ENCODE measurements around the gene TBCCD1. TPM values are rescaled to one million over a fixed set of nuclear protein-coding genes. Genes with fewer than 3 reads are reported as not detected.
"Not testable (repeated sequence)": the region's sequence is repeated elsewhere in the genome, so short reads cannot be mapped to it uniquely, and the experiment has no call there.

The TBCCD1 gene
- total RNA-seq, 4 donors from 2014 or later: 9.7 to 17.7 (median 14.6) TPM

- DNase-seq (ENCODE audit: low spot score in 2 of 2): no peak
- intact Hi-C loops (cut with DNase I; ENCODE audit: low total_unique reads): no loop called here
- 31 to 82% methylated on average over 1 of the region's 1 CpG for WGBS, 2 donors
- no peak overlapping the region for H3K4me3 ChIP-seq (ENCODE audit: low read depth, poor library complexity, severe bottlenecking)
- TF ChIP-seq POLR2A (IDR thresholded peaks at IDR 0.05): no peak
- TF ChIP-seq CTCF (IDR thresholded peaks at IDR 0.05): no peak
Observed at GRCh38 chr3:186532598-186533072, 34.5 kb downstream of the TBCCD1 start.

DNA sequence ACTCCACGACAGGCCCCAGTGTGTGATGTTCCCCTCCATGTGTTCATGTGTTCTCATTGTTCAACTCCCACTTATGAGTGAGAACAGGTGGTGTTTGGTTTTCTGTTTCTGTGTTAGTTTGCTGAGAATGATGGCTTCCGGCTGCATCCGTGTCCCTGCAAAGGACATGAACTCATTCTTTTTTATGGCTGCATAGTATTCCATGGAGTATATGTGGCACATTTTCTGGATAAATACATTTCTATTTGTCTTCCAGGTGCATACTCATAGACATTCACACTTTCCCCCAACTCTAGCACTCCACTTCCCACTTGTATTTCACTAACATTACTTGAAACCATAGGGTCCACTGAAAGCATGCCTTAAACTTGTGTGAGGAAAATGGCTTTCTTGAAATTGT lies 35.4 kb downstream of the TBCCD1 start:
- DNase-seq (ENCODE audit: low spot score in 2 of 2); H3K4me3 ChIP-seq (ENCODE audit: low read depth, poor library complexity, severe bottlenecking); intact Hi-C loops (cut with DNase I; ENCODE audit: low total_unique reads): not testable (repeated sequence)
- 92 to 94% methylated on average over 3 of the region's 3 CpGs for WGBS, 2 donors

DNA sequence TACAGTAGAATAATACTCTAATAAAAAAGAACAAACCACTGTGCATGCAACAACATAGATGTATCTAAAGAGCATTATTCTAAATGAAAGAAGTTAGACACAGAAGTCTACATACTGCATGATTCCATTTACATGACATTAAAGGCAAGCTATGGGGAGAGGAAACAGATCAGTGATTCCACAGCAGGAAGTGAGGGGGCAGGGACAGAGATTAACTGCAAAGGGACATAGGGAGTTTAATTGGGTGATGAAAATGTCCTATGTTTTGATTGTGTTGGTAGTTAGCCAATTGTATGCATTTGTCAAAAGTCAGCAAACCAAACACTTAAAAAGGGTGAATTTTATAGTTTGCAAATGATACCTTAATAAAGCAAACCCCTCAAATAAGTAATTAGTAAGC lies 36.7 kb downstream of the TBCCD1 start:
- no peak for DNase-seq (ENCODE audit: low spot score in 2 of 2)
- H3K4me3 ChIP-seq (ENCODE audit: low read depth, poor library complexity, severe bottlenecking): no peak overlapping the region
- TF ChIP-seq CTCF (IDR thresholded peaks at IDR 0.05): no peak
- TF ChIP-seq POLR2A (IDR thresholded peaks at IDR 0.05): no peak
- intact Hi-C loops (cut with DNase I; ENCODE audit: low total_unique reads): no loop called here

GRCh38 chr3:186529201-186529999 lies 37.7 kb downstream of the TBCCD1 start:
- DNase-seq (ENCODE audit: low spot score in 2 of 2): no peak
- no peak overlapping the region for H3K4me3 ChIP-seq (ENCODE audit: low read depth, poor library complexity, severe bottlenecking)
- WGBS, 2 donors: 69 to 81% methylated on average over 11 of the region's 11 CpGs
- intact Hi-C loops (cut with DNase I; ENCODE audit: low total_unique reads): no loop called here
- no peak for TF ChIP-seq POLR2A (IDR thresholded peaks at IDR 0.05)
- no peak for TF ChIP-seq CTCF (IDR thresholded peaks at IDR 0.05)

GRCh38 chr3:186526256-186526606 lies 40.9 kb downstream of the TBCCD1 start:
- no peak for DNase-seq (ENCODE audit: low spot score in 2 of 2)
- H3K4me3 ChIP-seq (ENCODE audit: low read depth, poor library complexity, severe bottlenecking): no peak overlapping the region
- TF ChIP-seq CTCF (IDR thresholded peaks at IDR 0.05): no peak
- no peak for TF ChIP-seq POLR2A (IDR thresholded peaks at IDR 0.05)
- 49 to 60% methylated on average over 6 of the region's 6 CpGs for WGBS, 2 donors
- intact Hi-C loops (cut with DNase I; ENCODE audit: low total_unique reads): no loop called here

DNA sequence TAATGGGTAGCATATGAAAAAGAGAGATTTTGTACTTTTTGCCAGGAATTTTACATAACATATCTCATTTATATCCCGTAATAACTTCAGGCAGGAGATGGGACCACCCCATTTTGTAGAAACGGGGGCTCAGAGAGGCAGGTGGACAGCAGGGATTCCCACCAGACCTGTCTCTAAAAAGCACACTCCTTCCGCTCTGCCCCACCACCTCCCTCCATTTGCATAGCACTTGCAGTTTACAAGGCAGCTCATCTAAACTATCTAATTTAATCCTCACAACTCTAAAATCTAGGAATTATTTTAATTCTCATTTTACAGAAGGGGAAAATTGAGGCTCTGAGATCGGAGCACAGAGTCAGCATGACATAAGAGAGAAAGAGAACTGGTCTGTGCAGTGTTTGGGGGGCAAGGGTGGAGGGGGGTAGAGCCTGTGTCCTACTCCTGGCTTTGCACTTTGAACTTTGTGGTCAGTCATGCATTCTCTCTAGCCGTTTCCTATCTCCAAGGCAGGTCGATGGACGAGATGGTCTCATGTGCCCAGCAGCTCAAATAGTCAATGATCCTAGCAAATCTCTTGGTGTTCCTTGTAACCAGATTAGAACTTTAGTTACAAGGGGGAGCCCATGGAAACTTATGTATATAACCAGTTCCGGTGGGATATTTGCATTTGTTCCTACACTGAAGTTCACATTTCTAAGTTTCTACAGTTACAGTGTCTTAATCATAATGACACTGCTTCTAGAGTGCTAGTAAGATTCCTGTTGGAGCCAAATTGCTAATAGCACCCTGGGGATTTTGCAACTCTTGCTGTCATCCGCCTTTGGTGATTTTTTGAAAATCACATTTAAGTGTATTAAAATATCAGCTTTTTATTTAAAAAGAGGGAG lies 41.5 kb downstream of the TBCCD1 start:
- WGBS, 2 donors: 67 to 71% methylated on average over 9 of the region's 9 CpGs
- TF ChIP-seq CTCF (IDR thresholded peaks at IDR 0.05) (no peak), POLR2A (IDR thresholded peaks at IDR 0.05) (no peak)
- DNase-seq (ENCODE audit: low spot score in 2 of 2): no peak
- intact Hi-C loops (cut with DNase I; ENCODE audit: low total_unique reads): no loop called here
- H3K4me3 ChIP-seq (ENCODE audit: low read depth, poor library complexity, severe bottlenecking): no peak overlapping the region

Measured in lower leg skin (tissue), 4 donors.